ENCODE results near the gene NMNAT2. TPM values are rescaled to one million over a fixed set of nuclear protein-coding genes. Genes with fewer than 3 reads are reported as not detected.

Gene NMNAT2
- total and polyA plus RNA-seq, 2 experiments from 2014 or later = 0.12 TPM; not detected in 1

DNA sequence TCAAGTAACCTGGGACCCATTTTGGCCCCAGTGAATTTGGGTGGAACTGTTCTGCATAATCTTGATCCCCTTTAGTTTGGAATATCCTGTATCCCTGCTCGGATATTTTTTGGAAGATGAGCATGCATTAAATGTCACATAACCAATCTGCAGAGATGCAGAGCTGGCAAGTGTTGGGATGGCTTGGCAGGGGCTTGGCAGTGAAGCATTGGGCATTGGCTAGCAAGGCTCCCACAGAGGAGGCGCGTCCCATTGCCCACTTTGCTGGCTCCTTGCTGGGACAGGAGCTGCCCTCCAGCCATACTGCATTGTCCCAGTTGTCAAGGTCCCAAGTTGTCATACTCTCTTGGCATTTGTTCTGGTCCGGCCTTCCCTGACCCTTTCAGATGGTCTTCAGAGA, 202.2 kb downstream of the NMNAT2 start:
- Histone ChIP-seq H3K4me1 (ENCODE audit: low read depth) (peaks cover 20% of the 10 kb centered on the region), H3K27me3 (no peaks in the 10 kb centered on the region)

DNA sequence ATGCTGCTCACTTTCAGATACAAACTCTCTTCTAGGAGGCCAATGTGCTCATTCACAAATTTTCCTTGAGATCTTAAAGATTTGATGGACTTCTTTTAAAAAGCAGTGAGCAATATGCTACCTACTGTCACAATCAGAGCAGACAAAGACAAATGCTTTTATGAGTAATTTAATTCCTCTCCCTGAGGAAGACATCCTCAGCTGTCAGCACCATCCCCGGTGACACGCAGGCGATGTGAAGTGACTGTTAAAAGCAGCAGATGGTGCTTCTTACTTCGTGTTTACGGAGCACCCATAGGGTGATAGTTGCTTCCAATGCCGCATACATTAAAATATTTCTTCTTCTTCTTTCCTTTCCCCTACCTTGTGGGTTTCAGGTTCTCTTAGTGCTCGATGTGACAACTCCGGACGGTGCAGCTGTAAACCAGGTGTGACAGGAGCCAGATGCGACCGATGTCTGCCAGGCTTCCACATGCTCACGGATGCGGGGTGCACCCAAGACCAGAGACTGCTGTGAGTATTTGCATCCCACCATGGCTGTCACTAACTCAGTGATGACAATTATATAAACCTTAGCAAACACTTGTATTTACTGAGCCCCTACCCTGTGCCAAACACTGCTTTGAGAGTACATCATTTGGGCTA, 203.0 kb downstream of the NMNAT2 start:
- TF ChIP-seq, protein P1, sequence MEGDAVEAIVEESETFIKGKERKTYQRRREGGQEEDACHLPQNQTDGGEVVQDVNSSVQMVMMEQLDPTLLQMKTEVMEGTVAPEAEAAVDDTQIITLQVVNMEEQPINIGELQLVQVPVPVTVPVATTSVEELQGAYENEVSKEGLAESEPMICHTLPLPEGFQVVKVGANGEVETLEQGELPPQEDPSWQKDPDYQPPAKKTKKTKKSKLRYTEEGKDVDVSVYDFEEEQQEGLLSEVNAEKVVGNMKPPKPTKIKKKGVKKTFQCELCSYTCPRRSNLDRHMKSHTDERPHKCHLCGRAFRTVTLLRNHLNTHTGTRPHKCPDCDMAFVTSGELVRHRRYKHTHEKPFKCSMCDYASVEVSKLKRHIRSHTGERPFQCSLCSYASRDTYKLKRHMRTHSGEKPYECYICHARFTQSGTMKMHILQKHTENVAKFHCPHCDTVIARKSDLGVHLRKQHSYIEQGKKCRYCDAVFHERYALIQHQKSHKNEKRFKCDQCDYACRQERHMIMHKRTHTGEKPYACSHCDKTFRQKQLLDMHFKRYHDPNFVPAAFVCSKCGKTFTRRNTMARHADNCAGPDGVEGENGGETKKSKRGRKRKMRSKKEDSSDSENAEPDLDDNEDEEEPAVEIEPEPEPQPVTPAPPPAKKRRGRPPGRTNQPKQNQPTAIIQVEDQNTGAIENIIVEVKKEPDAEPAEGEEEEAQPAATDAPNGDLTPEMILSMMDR (IDR thresholded peaks at IDR 0.05; ENCODE audit: low read depth, low read length) = no peak
- H3K4me1 ChIP-seq (ENCODE audit: low read depth) = peaks cover 20% of the 10 kb centered on the region
- no peak overlapping the region for H3K27ac ChIP-seq
- no peak for DNase-seq (ENCODE audit: low read depth in 1 of 2, low spot score in 1 of 2)
- no peaks in the 10 kb centered on the region for H3K9me3 ChIP-seq (ENCODE audit: low read depth)
- no peaks in the 10 kb centered on the region for H3K36me3 ChIP-seq
- no peaks in the 10 kb centered on the region for H3K27me3 ChIP-seq
- H3K4me3 ChIP-seq = no peak overlapping the region

More for the DNA sequence above, 202.2 kb downstream of the NMNAT2 start:
- no peaks in the 10 kb centered on the region for H3K36me3 ChIP-seq
- no peak for DNase-seq (ENCODE audit: low read depth in 1 of 2, low spot score in 1 of 2)
- TF ChIP-seq, protein P1 (IDR thresholded peaks at IDR 0.05; ENCODE audit: low read depth, low read length) = no peak
- H3K9me3 ChIP-seq (ENCODE audit: low read depth) = no peaks in the 10 kb centered on the region
- H3K27ac ChIP-seq = no peak overlapping the region
- no peak overlapping the region for H3K4me3 ChIP-seq

GRCh38 chr1:183214021-183214970, 203.9 kb downstream of the NMNAT2 start:
- Histone ChIP-seq H3K9me3 (ENCODE audit: low read depth) (no peaks in the 10 kb centered on the region), H3K27me3 (no peaks in the 10 kb centered on the region), H3K36me3 (no peaks in the 10 kb centered on the region), H3K4me1 (ENCODE audit: low read depth) (peaks cover 15% of the 10 kb centered on the region), H3K27ac (no peak overlapping the region), H3K4me3 (no peak overlapping the region)
- no peak for DNase-seq (ENCODE audit: low read depth in 1 of 2, low spot score in 1 of 2)
- TF ChIP-seq, protein P1 (IDR thresholded peaks at IDR 0.05; ENCODE audit: low read depth, low read length) = no peak

GRCh38 chr1:183212870-183213269, 205.3 kb downstream of the NMNAT2 start:
- DNase-seq (ENCODE audit: low read depth in 1 of 2, low spot score in 1 of 2) = no peak
- Histone ChIP-seq H3K4me1 (ENCODE audit: low read depth) (peaks cover 4% of the 10 kb centered on the region), H3K9me3 (ENCODE audit: low read depth) (no peaks in the 10 kb centered on the region), H3K27me3 (no peaks in the 10 kb centered on the region), H3K4me3 (no peak overlapping the region), H3K27ac (no peak overlapping the region), H3K36me3 (no peaks in the 10 kb centered on the region)
- TF ChIP-seq, protein P1 (IDR thresholded peaks at IDR 0.05; ENCODE audit: low read depth, low read length) = no peak

DNA sequence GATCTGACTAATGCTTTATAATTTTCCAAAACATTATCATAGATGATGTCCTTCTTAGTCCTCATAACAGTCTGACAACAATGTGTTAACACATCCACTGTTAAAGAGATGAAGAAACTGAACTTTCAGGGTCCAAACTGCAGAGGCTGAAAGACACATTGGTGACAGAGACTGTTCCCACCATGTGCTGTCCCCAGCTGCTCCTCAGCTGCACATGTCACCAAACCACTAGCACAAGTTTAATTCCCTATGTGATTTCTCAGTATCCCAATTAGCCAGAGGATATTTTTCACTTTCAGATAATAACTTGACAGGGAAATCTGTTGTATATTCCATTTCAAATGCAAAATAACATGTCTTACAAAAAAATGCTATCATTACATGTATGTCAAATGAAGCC, 207.5 kb downstream of the NMNAT2 start:
- no peaks in the 10 kb centered on the region for H3K4me1 ChIP-seq (ENCODE audit: low read depth)
- H3K4me3 ChIP-seq = no peak overlapping the region
- DNase-seq (ENCODE audit: low read depth in 1 of 2, low spot score in 1 of 2) = no peak
- no peaks in the 10 kb centered on the region for H3K36me3 ChIP-seq
- H3K9me3 ChIP-seq (ENCODE audit: low read depth) = no peaks in the 10 kb centered on the region
- TF ChIP-seq, protein P1 (IDR thresholded peaks at IDR 0.05; ENCODE audit: low read depth, low read length) = no peak
- no peak overlapping the region for H3K27ac ChIP-seq
- no peaks in the 10 kb centered on the region for H3K27me3 ChIP-seq

Measured in cardiac muscle cell (in vitro differentiated cells and primary cell).